ENCODE data around the gene MYBPC3. TPM values are rescaled to one million over a fixed set of nuclear protein-coding genes. Genes with fewer than 3 reads are reported as not detected.

Gene MYBPC3
- total RNA-seq, 1 donor from 2014 or later: not detected

DNA sequence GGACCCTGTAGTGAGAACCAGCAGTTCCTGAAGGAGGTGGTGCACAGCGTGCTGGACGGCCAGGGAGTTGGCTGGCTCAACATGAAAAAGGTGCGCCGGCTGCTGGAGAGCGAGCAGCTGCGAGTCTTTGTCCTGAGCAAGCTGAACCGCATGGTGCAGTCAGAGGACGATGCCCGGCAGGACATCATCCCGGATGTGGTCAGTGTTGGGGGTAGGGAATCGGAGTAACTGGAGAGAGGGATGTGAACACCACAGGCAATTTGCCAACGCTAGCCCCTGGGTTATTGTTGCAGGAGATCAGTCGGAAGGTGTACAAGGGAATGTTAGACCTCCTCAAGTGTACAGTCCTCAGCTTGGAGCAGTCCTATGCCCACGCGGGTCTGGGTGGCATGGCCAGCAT is 62.6 kb downstream of the MYBPC3 start:
- Histone ChIP-seq H3K4me3 (no peak overlapping the region), H3K27ac (no peak overlapping the region), H3K4me1 (no peaks in the 10 kb centered on the region), H3K27me3 (no peaks in the 10 kb centered on the region), H3K36me3 (peaks cover 0 to 93% of the 10 kb centered on the region in 2 donors), H3K9me3 (no peaks in the 10 kb centered on the region)
- intact Hi-C loops (cut with DNase I): loop anchor here (10.0 kb wide), 1 partner anchor 65 kb away; the partner anchor contains the start of gene MYBPC3
- DNase-seq (ENCODE audit: extremely low spot score in 2 of 2): no peak
- TF ChIP-seq POLR2AphosphoS5 (IDR thresholded peaks at IDR 0.05; ENCODE audit: insufficient read depth in 1 of 2, low read depth in 1 of 2) (no peak), POLR2A (IDR thresholded peaks at IDR 0.05) (no peak)
- TF ChIP-seq, protein P1, sequence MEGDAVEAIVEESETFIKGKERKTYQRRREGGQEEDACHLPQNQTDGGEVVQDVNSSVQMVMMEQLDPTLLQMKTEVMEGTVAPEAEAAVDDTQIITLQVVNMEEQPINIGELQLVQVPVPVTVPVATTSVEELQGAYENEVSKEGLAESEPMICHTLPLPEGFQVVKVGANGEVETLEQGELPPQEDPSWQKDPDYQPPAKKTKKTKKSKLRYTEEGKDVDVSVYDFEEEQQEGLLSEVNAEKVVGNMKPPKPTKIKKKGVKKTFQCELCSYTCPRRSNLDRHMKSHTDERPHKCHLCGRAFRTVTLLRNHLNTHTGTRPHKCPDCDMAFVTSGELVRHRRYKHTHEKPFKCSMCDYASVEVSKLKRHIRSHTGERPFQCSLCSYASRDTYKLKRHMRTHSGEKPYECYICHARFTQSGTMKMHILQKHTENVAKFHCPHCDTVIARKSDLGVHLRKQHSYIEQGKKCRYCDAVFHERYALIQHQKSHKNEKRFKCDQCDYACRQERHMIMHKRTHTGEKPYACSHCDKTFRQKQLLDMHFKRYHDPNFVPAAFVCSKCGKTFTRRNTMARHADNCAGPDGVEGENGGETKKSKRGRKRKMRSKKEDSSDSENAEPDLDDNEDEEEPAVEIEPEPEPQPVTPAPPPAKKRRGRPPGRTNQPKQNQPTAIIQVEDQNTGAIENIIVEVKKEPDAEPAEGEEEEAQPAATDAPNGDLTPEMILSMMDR (IDR thresholded peaks at IDR 0.05): no peak

DNA sequence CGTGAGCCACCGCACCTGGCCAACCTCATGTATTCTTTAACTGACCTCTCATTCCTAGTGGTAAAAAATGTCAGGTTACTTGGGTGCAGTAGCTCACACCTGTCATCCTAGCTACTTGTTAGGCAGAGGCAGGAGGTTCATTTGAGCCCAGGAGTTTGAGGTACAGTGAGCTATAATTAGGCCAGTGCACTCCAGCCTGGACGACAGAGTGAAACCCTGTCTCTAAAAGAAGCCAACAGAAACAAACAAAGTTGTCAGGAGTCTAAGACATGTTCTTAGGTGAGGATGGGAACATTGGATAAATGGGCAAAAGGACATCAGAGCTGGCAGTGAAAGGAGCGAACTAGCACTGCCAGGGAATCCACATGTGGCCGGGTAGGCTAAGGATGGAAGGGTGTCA is 64.4 kb downstream of the MYBPC3 start:
- Histone ChIP-seq H3K36me3 (peaks cover 0 to 98% of the 10 kb centered on the region in 2 donors), H3K9me3 (no peaks in the 10 kb centered on the region), H3K27me3 (no peaks in the 10 kb centered on the region), H3K4me3 (no peak overlapping the region), H3K27ac (no peak overlapping the region), H3K4me1 (no peaks in the 10 kb centered on the region)
- intact Hi-C loops (cut with DNase I): loop anchor here (10.0 kb wide), 1 partner anchor 67 kb away; the partner anchor contains the start of gene MYBPC3
- TF ChIP-seq POLR2AphosphoS5 (IDR thresholded peaks at IDR 0.05; ENCODE audit: insufficient read depth in 1 of 2, low read depth in 1 of 2) (no peak), POLR2A (IDR thresholded peaks at IDR 0.05) (no peak)
- TF ChIP-seq, protein P1 (IDR thresholded peaks at IDR 0.05): no peak
- no peak for DNase-seq (ENCODE audit: extremely low spot score in 2 of 2)

DNA sequence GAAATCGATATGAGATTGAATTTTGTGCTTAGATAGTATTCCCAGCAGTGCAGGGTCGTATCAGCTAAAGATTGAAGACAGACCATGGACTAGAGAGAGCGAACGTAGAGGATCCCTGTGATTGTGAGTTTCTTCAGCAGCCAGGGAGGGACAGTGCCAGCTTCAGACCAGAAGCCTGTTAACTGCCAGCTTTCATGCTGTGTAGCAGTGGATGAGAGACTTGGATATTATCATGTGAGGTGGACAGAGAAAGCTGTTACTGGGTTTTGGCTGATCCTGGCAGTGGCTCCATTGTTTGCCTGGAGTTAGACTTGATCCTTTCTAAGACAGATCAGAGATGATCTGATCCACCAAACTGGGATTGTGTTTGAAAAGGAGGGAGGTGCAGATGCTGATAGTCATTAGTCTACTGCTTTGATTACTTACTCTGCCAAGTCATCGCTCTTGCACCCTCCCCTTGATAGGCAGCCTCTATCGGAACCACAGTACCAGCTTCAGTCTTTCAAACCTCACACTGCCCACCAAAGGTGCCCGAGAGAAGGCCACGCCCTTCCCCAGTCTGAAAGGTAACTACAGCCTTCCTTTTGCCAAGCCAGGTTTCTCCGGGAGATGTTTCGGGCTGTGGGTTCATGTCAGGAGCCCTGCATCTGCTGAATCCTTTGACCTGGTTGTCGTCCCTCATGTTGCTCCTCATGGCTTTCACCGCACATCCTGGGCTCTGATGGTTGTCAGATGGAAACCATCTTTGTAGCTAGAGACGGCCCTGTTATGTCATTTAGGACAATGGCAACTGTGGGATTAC is 66.3 kb downstream of the MYBPC3 start:
- DNase-seq (ENCODE audit: extremely low spot score in 2 of 2): no peak
- H3K9me3 ChIP-seq: no peaks in the 10 kb centered on the region
- TF ChIP-seq, protein P1 (IDR thresholded peaks at IDR 0.05): no peak
- TF ChIP-seq POLR2AphosphoS5 (IDR thresholded peaks at IDR 0.05; ENCODE audit: insufficient read depth in 1 of 2, low read depth in 1 of 2) (no peak), POLR2A (IDR thresholded peaks at IDR 0.05) (no peak)
- H3K4me1 ChIP-seq: no peaks in the 10 kb centered on the region
- intact Hi-C loops (cut with DNase I): loop anchor here (10.0 kb wide), 1 partner anchor 69 kb away; the partner anchor contains the start of gene MYBPC3
- no peaks in the 10 kb centered on the region for H3K27me3 ChIP-seq
- H3K36me3 ChIP-seq: peaks cover 0 to 98% of the 10 kb centered on the region in 2 donors
- no peak overlapping the region for H3K27ac ChIP-seq
- no peak overlapping the region for H3K4me3 ChIP-seq

DNA sequence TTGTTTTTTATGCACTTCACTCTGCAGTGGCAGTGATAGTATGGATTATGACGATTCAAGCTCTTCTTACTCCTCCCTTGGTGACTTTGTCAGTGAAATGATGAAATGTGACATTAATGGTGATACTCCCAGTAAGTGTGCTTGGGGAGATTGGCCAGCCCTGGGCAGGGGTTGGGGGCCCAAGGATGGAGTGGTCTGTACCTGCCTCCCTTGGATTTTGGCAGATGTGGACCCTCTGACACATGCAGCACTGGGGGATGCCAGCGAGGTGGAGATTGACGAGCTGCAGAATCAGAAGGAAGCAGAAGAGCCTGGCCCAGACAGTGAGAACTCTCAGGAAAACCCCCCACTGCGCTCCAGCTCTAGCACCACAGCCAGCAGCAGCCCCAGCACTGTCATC is 68.4 kb downstream of the MYBPC3 start:
- no peaks in the 10 kb centered on the region for H3K9me3 ChIP-seq
- TF ChIP-seq, protein P1 (IDR thresholded peaks at IDR 0.05): no peak
- TF ChIP-seq POLR2AphosphoS5 (IDR thresholded peaks at IDR 0.05; ENCODE audit: insufficient read depth in 1 of 2, low read depth in 1 of 2) (no peak), POLR2A (IDR thresholded peaks at IDR 0.05) (no peak)
- peaks cover 0 to 98% of the 10 kb centered on the region in 2 donors for H3K36me3 ChIP-seq
- H3K27me3 ChIP-seq: no peaks in the 10 kb centered on the region
- H3K4me3 ChIP-seq: no peak overlapping the region
- H3K27ac ChIP-seq: no peak overlapping the region
- DNase-seq (ENCODE audit: extremely low spot score in 2 of 2): no peak
- H3K4me1 ChIP-seq: no peaks in the 10 kb centered on the region
- intact Hi-C loops (cut with DNase I): loop anchor here (10.0 kb wide), 1 partner anchor 71 kb away; the partner anchor contains the start of gene MYBPC3

DNA sequence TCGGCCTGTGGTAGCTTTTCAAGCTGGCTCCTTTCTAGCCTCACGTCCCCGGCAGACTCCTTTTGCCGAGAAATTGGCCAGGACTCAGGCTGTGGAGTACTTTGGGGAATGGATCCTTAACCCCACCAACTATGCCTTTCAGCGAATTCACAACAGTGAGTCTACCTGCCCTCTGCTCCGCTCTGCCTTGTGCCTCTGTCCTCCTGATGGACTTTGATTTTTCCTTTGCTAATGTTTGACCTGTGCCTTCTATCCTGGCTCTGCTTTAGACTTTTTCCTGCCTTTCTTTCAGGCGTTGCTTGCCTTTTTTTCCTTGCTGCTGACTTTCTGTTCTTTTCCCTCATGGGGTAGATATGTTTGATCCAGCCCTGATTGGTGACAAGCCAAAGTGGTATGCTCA is 70.0 kb downstream of the MYBPC3 start:
- Histone ChIP-seq H3K27me3 (no peaks in the 10 kb centered on the region), H3K9me3 (no peaks in the 10 kb centered on the region), H3K4me3 (no peak overlapping the region), H3K27ac (no peak overlapping the region), H3K4me1 (no peaks in the 10 kb centered on the region), H3K36me3 (peaks cover 0 to 95% of the 10 kb centered on the region in 2 donors)
- intact Hi-C loops (cut with DNase I): loop anchor here (10.0 kb wide), 1 partner anchor 72 kb away; the partner anchor contains the start of gene MYBPC3
- TF ChIP-seq POLR2A (IDR thresholded peaks at IDR 0.05): no peak
- no peak for TF ChIP-seq POLR2AphosphoS5 (IDR thresholded peaks at IDR 0.05; ENCODE audit: insufficient read depth in 1 of 2, low read depth in 1 of 2)
- TF ChIP-seq, protein P1 (IDR thresholded peaks at IDR 0.05): no peak
- DNase-seq (ENCODE audit: extremely low spot score in 2 of 2): no peak

Measured in vagina (tissue), 2 donors.